Keratinocyte (primary cell): ENCODE results near the gene NOTCH3. TPM values are rescaled to one million over a fixed set of nuclear protein-coding genes. Genes with fewer than 3 reads are reported as not detected.
A peak's percentile ranks its signal among the peaks of the same experiment; 100 is the strongest.

Experiments
- DNase-seq: peaks from one replicate; pipeline ENCODE4 v3.0.0-alpha.2; 2011; ENCODE audit warnings: low read depth, missing footprints, low spot score
- FAIRE-seq: peaks from 2 replicates; lab custom pipeline; 2011; peaks lifted over from hg19 to GRCh38; lab: Jason Lieb, UNC
- H2AFZ ChIP-seq: 2 replicates; pipeline ENCODE4 v1.6.0; 2012; ENCODE audit warnings: low read length, control low read depth, inconsistent platforms; ENCODE audit not compliant: control insufficient read depth
- H3K27ac ChIP-seq: 2 replicates; pipeline ENCODE4 v1.5.1; 2011; ENCODE audit warnings: low read length; ENCODE audit not compliant: control insufficient read depth, insufficient read depth
- H3K27me3 ChIP-seq: 3 replicates; pipeline ENCODE4 v1.6.0; 2011; ENCODE audit warnings: low read length; ENCODE audit not compliant: control insufficient read depth, insufficient read depth; ENCODE audit errors: extremely low read depth
- H3K36me3 ChIP-seq, 2 experiments: 2 replicates in 1 of 2; 3 replicates in 1 of 2; pipeline ENCODE4 v1.5.1; 2011; ENCODE audit warnings: low read length in 2 of 2, mild to moderate bottlenecking in 1 of 2; ENCODE audit not compliant: control insufficient read depth in 2 of 2, insufficient read depth in 2 of 2; ENCODE audit errors: extremely low read depth in 1 of 2
- H3K4me1 ChIP-seq: 3 replicates; pipeline ENCODE4 v1.5.1; 2011; ENCODE audit warnings: low read length; ENCODE audit not compliant: control insufficient read depth, insufficient read depth; ENCODE audit errors: extremely low read depth
- H3K4me2 ChIP-seq: 3 replicates; pipeline ENCODE4 v1.6.0; 2011; ENCODE audit warnings: low read depth, low read length; ENCODE audit not compliant: control insufficient read depth, insufficient read depth; ENCODE audit errors: extremely low read depth
- H3K4me3 ChIP-seq, 3 experiments: fragments of 200-600 bp in 1 of 3; sonication (generic) in 1 of 3; 2 replicates in 2 of 3; 3 replicates in 1 of 3; pipeline ENCODE4 v1.5.1; 2011 to 2016; ENCODE audit warnings: low read length in 3 of 3, mild to moderate bottlenecking in 3 of 3, control low read depth in 2 of 3, inconsistent platforms in 1 of 3, low read depth in 1 of 3, mixed read lengths in 1 of 3, mixed run types in 1 of 3, moderate library complexity in 1 of 3; ENCODE audit not compliant: control insufficient read depth in 2 of 3, insufficient read depth in 2 of 3; ENCODE audit errors: extremely low read depth in 1 of 3
- H3K79me2 ChIP-seq: 2 replicates; pipeline ENCODE4 v1.6.0; 2012; ENCODE audit warnings: low read length; ENCODE audit not compliant: control insufficient read depth, insufficient read depth
- H3K9ac ChIP-seq: 3 replicates; pipeline ENCODE4 v1.6.0; 2011; ENCODE audit warnings: low read length; ENCODE audit not compliant: control insufficient read depth, insufficient read depth; ENCODE audit errors: extremely low read depth
- H3K9me1 ChIP-seq: 3 replicates; pipeline ENCODE4 v1.6.0; 2011; ENCODE audit warnings: low read length; ENCODE audit not compliant: control insufficient read depth, insufficient read depth; ENCODE audit errors: extremely low read depth
- H3K9me3 ChIP-seq: 2 replicates; pipeline ENCODE4 v1.5.1; 2012; ENCODE audit warnings: low read depth, low read length; ENCODE audit not compliant: control insufficient read depth
- H4K20me1 ChIP-seq: 3 replicates; pipeline ENCODE4 v1.6.0; 2011; ENCODE audit warnings: low read length; ENCODE audit not compliant: control insufficient read depth, insufficient read depth; ENCODE audit errors: extremely low read depth
- CTCF ChIP-seq, 3 experiments: IDR thresholded peaks in 1 of 3; conservative IDR thresholded peaks in 1 of 3; optimal IDR thresholded peaks in 1 of 3; 2 replicates in 2 of 3; 3 replicates in 1 of 3; pipeline versions ENCODE3 to v1.5.1; 2011; ENCODE audit warnings: low read length in 3 of 3, mild to moderate bottlenecking in 3 of 3, moderate library complexity in 2 of 3, control low read depth in 1 of 3, inconsistent platforms in 1 of 3; ENCODE audit not compliant: insufficient read depth in 2 of 3; ENCODE audit errors: extremely low read depth in 1 of 3
- EZH2 ChIP-seq: IDR thresholded peaks from one replicate; pipeline ENCODE4 v1.6.1; 2012; ENCODE audit warnings: inconsistent platforms, mild to moderate bottlenecking, low read length, moderate library complexity
- dilution Hi-C: fragments of 300-500 bp; cut with MboI; formaldehyde crosslinking; loops from one replicate; pipeline ENCODE4 v1.7.0; 2020; ENCODE audit warnings: low sequenced_read_pairs; ENCODE audit not compliant: extremely low pct_ligation_motif_present
- polyA plus RNA-seq, 5 experiments: library from polyadenylated mRNA; depleted of rRNA in 3 of 5; stranded (reverse) in 3 of 5; stranded (forward) in 1 of 5; unstranded in 1 of 5; fragments of >200 nt; gene quantifications; 1 replicate in 1 of 5; 2 replicates in 3 of 5; 3 replicates in 1 of 5; pipeline versions ENCODE4 v1.2.1 to v1.2.3, GENCODE V29; 2011 to 2012; ENCODE audit warnings: missing spikeins in 2 of 5, low read depth in 1 of 5, low replicate concordance in 1 of 5

The NOTCH3 gene
- polyA plus RNA-seq, 1 donor (not counting 4 experiments of a cell fraction or from before 2014, with no cell fraction given), result 4.1 TPM

DNA sequence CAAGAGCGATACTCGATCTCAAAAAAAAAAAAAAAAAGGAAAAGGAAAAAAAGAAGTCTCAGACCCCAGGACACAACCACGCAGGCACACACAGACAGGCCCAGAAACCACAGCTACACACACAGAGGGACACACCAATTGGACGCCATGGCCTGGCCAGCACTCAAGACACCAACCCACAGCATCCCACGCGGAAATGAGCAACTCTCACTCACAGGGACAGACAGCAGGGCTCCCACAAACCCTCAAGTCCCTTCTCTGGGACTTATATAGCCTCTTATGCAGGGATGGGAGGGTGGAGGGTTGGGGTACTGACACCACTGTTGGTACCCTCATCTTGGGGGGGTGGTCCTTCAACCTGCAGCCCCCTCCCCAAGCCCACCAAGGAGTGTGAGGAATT is 5.9 kb downstream of the NOTCH3 start:
- DNase-seq (no peak), FAIRE-seq (no peak)
- dilution Hi-C loops, result no loop called here
- H3K27ac ChIP-seq, result no peak overlapping the region
- H3K36me3 ChIP-seq, result peaks cover 0 to 1% of the 10 kb centered on the region in 2 experiments
- H3K4me2 ChIP-seq, result peak overlapping the region; percentile 22
- no peaks in the 10 kb centered on the region for H3K79me2 ChIP-seq
- peaks cover 16% of the 10 kb centered on the region for H3K4me1 ChIP-seq
- H3K9me3 ChIP-seq, result no peaks in the 10 kb centered on the region
- H2AFZ ChIP-seq, result no peak overlapping the region
- H4K20me1 ChIP-seq, result no peaks in the 10 kb centered on the region
- H3K9ac ChIP-seq, result no peak overlapping the region
- H3K9me1 ChIP-seq, result no peaks in the 10 kb centered on the region
- peaks cover 11% of the 10 kb centered on the region for H3K27me3 ChIP-seq
- no peak overlapping the region for H3K4me3 ChIP-seq
- no peak for TF ChIP-seq EZH2
- TF ChIP-seq CTCF (optimal IDR thresholded peaks at IDR 0.05 in 1 of 3, IDR thresholded peaks at IDR 0.05 in 1 of 3, conservative IDR thresholded peaks at IDR 0.05 in 1 of 3; ENCODE audit: extremely low read depth in 1 of 3, insufficient read depth in 2 of 3, low read length in 3 of 3), result no peak

GRCh38 chr19:15191982-15192381 is 8.8 kb downstream of the NOTCH3 start:
- Histone ChIP-seq H3K9ac (no peak overlapping the region), H3K79me2 (no peaks in the 10 kb centered on the region), H3K9me1 (no peaks in the 10 kb centered on the region), H2AFZ (no peak overlapping the region), H3K4me1 (peaks cover 6% of the 10 kb centered on the region), H3K9me3 (no peaks in the 10 kb centered on the region), H4K20me1 (no peaks in the 10 kb centered on the region), H3K27me3 (no peaks in the 10 kb centered on the region), H3K36me3 (peaks cover 0 to 4% of the 10 kb centered on the region in 2 experiments), H3K27ac (no peak overlapping the region), H3K4me3 (no peak overlapping the region), H3K4me2 (no peak overlapping the region)
- no peak for FAIRE-seq
- TF ChIP-seq CTCF (optimal IDR thresholded peaks at IDR 0.05 in 1 of 3, IDR thresholded peaks at IDR 0.05 in 1 of 3, conservative IDR thresholded peaks at IDR 0.05 in 1 of 3; ENCODE audit: extremely low read depth in 1 of 3, insufficient read depth in 2 of 3, low read length in 3 of 3) (no peak), EZH2 (no peak)
- dilution Hi-C loops, result no loop called here
- no peak for DNase-seq
